HG02759 (cell line): ENCODE results near the gene ARMC9.
"Not testable (repeated sequence)": the region's sequence is repeated elsewhere in the genome, so short reads cannot be mapped to it uniquely, and the experiment has no call there.

Source experiments
- ATAC-seq: cut with Tn5 transposase; IDR thresholded peaks from one replicate; pipeline ENCODE4 v1.9.1; 2021; ENCODE audit warnings: mild to moderate bottlenecking, moderate library complexity; ENCODE audit not compliant: unreplicated experiment

ARMC9 gene

GRCh38 chr2:231357931-231358330 lies 159.5 kb downstream of the ARMC9 start:
- ATAC-seq: no peak

GRCh38 chr2:231359441-231359840 lies 161.0 kb downstream of the ARMC9 start:
- ATAC-seq: no peak

GRCh38 chr2:231359948-231360347 lies 161.5 kb downstream of the ARMC9 start:
- ATAC-seq: no peak

- no peak for ATAC-seq
Measured at GRCh38 chr2:231360401-231360800, 162.0 kb downstream of the ARMC9 start.

- ATAC-seq: no peak
Measured at GRCh38 chr2:231360881-231361371, 162.5 kb downstream of the ARMC9 start.

GRCh38 chr2:231361701-231362554 lies 163.5 kb downstream of the ARMC9 start:
- ATAC-seq: peak; percentile 91

GRCh38 chr2:231362555-231363184 lies 164.2 kb downstream of the ARMC9 start:
- ATAC-seq: no peak

GRCh38 chr2:231364061-231364460 lies 165.6 kb downstream of the ARMC9 start:
- no peak for ATAC-seq

- ATAC-seq: no peak
Measured at GRCh38 chr2:231364961-231365810, 166.8 kb downstream of the ARMC9 start.

GRCh38 chr2:231367178-231367577 lies 168.7 kb downstream of the ARMC9 start:
- no peak for ATAC-seq

- ATAC-seq: no peak
Measured at GRCh38 chr2:231369580-231370428, 171.4 kb downstream of the ARMC9 start.

- no peak for ATAC-seq
Measured at GRCh38 chr2:231370429-231370748, 172.0 kb downstream of the ARMC9 start.

GRCh38 chr2:231370749-231371429 lies 172.5 kb downstream of the ARMC9 start:
- no peak for ATAC-seq

- no peak for ATAC-seq
Measured at GRCh38 chr2:231371430-231372054, 173.1 kb downstream of the ARMC9 start.

- no peak for ATAC-seq
Measured at GRCh38 chr2:231372326-231372725, 173.9 kb downstream of the ARMC9 start.

- ATAC-seq: no peak
Measured at GRCh38 chr2:231373184-231373583, 174.8 kb downstream of the ARMC9 start.

GRCh38 chr2:231373786-231374349 lies 175.4 kb downstream of the ARMC9 start:
- ATAC-seq: no peak

GRCh38 chr2:231374771-231375170 lies 176.3 kb downstream of the ARMC9 start:
- ATAC-seq: no peak

- not testable (repeated sequence) for ATAC-seq
Measured at GRCh38 chr2:231375994-231376615, 177.7 kb downstream of the ARMC9 start.
